ENCODE data around the gene TMEM259. TPM values are rescaled to one million over a fixed set of nuclear protein-coding genes. Genes with fewer than 3 reads are reported as not detected.

The TMEM259 gene
- total RNA-seq, 1 donor, result 148 TPM

DNA sequence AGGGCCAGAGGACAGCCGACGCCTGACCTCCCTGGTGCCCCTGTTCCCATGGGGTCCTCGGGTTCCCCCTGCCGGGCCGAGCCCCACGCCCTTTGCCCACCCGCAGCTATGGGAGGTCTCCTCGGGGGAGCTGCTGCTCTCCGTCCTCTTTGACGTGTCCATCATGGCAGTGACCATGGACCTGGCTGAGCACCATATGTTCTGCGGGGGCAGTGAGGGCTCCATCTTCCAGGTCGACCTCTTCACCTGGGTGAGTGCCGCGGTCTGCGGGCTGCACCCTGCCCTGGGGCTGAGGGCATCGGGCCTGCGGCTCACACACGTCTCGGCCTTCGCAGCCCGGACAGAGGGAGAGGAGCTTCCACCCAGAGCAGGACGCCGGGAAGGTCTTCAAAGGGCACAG, 30.2 kb downstream of the TMEM259 start:
- DNase-seq (ENCODE audit: low read depth in 2 of 3, low spot score in 2 of 3), result no peak

- no peak for DNase-seq (ENCODE audit: low read depth in 2 of 3, low spot score in 2 of 3)
Observed at GRCh38 chr19:990119-990571, 30.8 kb downstream of the TMEM259 start.

GRCh38 chr19:989381-990081, 31.4 kb downstream of the TMEM259 start:
- no peak for DNase-seq (ENCODE audit: low read depth in 2 of 3, low spot score in 2 of 3)

DNA sequence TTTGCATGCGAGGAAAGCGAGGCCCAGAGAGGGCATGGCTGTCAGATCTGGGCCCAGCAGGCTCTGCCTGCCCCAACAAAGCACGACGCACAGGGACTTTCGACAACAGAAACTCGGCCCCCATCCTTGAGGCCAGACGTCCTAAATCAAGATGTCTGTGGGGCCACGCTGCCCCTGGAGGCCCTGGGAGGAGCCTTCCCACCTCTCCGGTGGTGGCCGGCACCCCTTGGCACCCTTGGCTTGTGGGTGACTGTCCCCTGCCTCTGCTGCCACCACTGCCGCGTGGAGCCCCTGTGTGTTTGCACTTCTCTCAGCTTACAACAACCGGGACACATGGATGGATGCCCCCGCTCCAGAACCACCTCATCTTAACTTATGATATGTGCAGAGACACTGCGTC, 32.4 kb downstream of the TMEM259 start:
- DNase-seq (ENCODE audit: low read depth in 2 of 3, low spot score in 2 of 3), result no peak

DNA sequence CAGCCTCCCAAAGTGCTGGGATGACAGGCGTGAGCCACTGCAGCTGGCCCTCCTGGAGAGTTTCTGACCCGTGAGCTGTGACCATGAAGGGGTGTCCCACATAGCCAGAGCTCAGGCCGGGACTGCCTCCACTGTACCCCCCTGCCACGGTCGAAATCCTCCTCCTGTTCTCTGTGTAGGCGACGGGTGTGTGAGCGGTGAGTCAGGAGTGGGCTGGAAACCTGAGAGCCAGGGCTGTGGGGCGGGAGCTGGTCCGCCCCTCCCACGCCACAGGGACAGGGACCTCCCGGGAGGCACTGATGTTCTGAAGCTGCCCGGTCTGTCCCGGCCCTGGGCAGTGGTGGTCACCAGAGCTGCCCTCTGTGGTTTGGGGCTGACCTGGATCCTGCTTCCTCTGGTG, 32.8 kb downstream of the TMEM259 start:
- DNase-seq (ENCODE audit: low read depth in 2 of 3, low spot score in 2 of 3), result no peak

DNA sequence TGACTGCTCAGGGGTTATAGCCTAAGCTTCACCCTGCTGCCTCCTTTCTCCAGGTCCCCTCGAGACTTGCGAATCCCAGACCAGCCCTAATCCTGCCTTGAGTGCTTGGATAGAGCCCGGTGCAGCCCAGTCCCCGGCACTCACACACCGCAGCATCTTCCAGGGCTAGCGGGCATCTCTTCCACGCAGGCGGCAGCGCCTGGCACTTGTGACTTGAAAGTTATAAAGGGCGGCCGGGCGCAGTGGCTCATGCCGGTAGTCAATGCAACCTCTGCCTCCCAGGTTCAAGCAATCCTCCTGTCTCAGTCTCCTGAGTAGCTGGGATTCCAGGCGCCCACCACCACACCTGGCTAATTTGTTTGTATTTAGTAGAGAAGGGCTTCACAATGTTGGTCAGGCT, 34.8 kb downstream of the TMEM259 start:
- no peak for DNase-seq (ENCODE audit: low read depth in 2 of 3, low spot score in 2 of 3)

GRCh38 chr19:984165-984967, 36.6 kb downstream of the TMEM259 start, which contains the start of gene WDR18:
TSS of gene WDR18 (plus strand) at chr19:984345. CDS start at chr19:984354, 9 bp downstream.
- DNase-seq (ENCODE audit: low read depth in 2 of 3, low spot score in 2 of 3), result peak; percentile 77 to 94 (median 89)

DNA sequence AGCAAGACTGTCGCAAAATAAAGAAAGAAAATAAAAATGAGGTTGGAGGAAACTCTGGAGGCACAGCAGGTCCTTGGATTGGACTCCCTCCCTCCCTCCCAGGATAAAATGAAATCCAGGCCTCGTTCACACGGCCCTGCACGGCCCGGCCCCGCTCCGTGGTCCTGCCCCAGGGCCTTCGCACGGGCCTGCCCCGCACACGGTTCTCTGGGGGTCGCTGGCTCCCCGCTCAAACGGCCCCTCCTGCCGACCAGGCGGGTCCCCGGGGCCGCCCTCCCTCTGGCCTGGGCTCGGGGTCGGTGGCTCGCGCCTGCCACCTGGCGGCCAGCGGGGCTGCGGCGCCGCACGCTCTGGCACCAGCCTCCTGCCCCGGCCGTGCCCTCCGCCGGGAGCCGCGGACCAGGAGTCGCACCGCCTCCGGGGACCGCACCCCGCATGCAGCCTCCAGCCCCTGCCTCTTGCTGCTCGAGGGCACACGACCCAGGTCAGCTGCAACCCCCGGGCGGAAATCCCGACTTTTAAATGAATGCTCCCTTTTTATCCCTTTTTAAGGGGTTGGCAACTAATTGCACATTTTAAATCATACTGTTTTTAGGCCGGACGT, 38.3 kb downstream of the TMEM259 start:
- DNase-seq (ENCODE audit: low read depth in 2 of 3, low spot score in 2 of 3), result peak; percentile 63 to 76 (median 68)

DNA sequence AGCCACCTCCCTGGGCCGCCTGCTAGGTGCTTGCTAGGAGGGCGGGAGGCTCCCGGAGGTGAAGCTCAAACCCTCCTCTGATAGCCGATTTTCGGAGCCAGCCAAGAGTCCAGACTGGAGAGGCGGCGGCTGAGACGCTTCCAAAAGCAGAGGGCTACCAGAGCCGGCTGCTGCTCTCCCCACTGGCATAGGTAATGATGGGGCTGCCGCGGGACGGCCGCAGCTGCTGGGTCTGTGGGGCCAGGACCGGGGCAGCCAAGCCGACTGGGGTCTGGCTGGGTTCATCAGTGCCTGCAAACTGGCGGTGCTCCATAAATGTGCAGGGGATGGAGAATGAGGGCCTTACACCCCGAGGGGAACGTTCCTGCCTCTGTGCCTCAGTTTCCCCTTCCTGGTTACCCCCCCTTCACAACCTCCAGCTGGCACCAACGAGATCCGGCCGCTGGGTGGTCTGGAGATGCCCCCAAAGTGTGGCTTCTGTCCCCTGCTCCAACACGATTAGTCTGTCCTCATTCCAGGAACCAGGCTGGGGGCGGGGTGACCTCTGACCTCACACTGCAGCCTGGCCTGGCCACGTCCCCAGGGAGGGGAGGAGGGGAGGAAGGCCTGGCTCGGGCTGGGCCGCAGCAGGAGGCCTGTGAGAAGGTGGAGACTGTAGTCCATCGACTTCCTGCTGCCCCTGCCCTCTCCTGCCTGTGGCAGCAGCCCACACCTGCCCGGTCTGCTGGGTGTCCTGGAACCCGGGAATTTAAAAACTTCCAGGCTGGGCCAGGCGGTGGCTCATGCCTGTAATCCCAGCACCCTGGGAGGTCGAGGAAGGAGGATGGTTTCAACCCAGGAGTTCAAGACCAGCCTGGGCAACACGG, 40.6 kb downstream of the TMEM259 start:
- no peak for DNase-seq (ENCODE audit: low read depth in 2 of 3, low spot score in 2 of 3)

- DNase-seq (ENCODE audit: low read depth in 2 of 3, low spot score in 2 of 3), result no peak
Observed at GRCh38 chr19:979318-979741, 41.6 kb downstream of the TMEM259 start.

- DNase-seq (ENCODE audit: low read depth in 2 of 3, low spot score in 2 of 3), result no peak
Observed at GRCh38 chr19:977058-977464, 43.9 kb downstream of the TMEM259 start.

- DNase-seq (ENCODE audit: low read depth in 2 of 3, low spot score in 2 of 3), result no peak
Observed at GRCh38 chr19:976476-976875, 44.4 kb downstream of the TMEM259 start.

GRCh38 chr19:974564-975257, 46.2 kb downstream of the TMEM259 start:
- no peak for DNase-seq (ENCODE audit: low read depth in 2 of 3, low spot score in 2 of 3)

- DNase-seq (ENCODE audit: low read depth in 2 of 3, low spot score in 2 of 3), result no peak
Observed at GRCh38 chr19:973726-974563, 47.0 kb downstream of the TMEM259 start.

DNA sequence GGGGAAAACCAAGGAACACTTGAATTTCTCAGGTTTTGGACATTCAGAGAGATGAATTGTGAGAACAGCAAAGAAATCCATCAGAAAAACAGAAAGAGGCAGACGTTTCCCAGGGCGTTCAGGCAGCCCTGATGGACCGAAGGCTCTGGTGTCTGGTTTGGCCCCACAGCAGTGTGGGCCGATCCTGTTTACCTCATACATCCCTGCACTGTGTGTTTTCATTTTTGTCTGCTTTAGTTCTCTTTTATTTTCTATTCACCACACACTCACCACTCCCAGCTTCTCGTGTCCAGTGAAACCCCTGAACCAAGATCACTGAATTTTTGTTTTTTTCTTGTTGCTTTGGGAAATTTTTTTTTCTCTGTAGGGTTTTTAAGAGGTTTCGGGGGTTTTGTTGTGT, 48.6 kb downstream of the TMEM259 start:
- no peak for DNase-seq (ENCODE audit: low read depth in 2 of 3, low spot score in 2 of 3)

DNA sequence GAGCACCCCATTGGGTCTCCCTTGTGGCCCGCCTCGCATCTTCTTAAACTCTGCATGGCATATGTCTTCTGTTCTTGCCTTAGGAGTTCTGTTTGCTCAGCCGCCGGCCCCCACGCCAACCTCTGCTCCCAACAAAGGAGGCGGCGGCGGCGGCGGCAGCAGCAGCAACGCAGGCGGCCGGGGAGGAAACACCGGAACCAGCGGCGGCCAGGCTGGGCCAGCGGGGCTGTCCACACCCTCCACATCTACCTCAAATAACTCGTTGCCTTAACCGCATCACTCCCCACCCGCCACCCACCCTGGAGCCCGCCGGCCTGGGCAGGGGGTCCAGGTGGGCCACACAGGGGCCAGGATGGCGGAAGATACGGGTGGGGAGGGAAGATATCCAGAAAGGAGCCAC, 49.1 kb downstream of the TMEM259 start:
- no peak for DNase-seq (ENCODE audit: low read depth in 2 of 3, low spot score in 2 of 3)

- peak in 1 of 3 donors; percentile 22 for DNase-seq (ENCODE audit: low read depth in 2 of 3, low spot score in 2 of 3)
Observed at GRCh38 chr19:970695-971094, 50.2 kb downstream of the TMEM259 start.

GRCh38 chr19:966485-967088, 54.3 kb downstream of the TMEM259 start:
- no peak for DNase-seq (ENCODE audit: low read depth in 2 of 3, low spot score in 2 of 3)
